AG04449 (cell line): ENCODE measurements around the gene P3H3.

Experiments
- CTCF ChIA-PET: fragments of 350-600 bp; formaldehyde crosslinking; extraction: SDS; loops from one replicate; lab custom pipeline; 2021; ENCODE audit warnings: antibody characterized with exemption; lab: Yijun Ruan, JAX
- POLR2A ChIA-PET: fragments of 400-600, 350-600 bp; formaldehyde crosslinking; extraction: SDS; loops from one replicate; lab custom pipeline; 2020; ENCODE audit warnings: antibody characterized with exemption, inconsistent platforms; lab: Yijun Ruan, JAX
- DNase-seq: peaks from one replicate; pipeline ENCODE4 v3.0.0-alpha.2; 2010; ENCODE audit warnings: low read depth, low spot score
- H3K4me3 ChIP-seq: 2 replicates; pipeline ENCODE4 v1.5.1; 2011; ENCODE audit warnings: low read depth, mild to moderate bottlenecking, control low read depth, low read length
- TF ChIP-seq, protein P1 (sequence below): IDR thresholded peaks from one replicate; pipeline ENCODE4 v1.5.1; 2011; ENCODE audit warnings: mild to moderate bottlenecking, moderate library complexity, low read length, control low read depth, inconsistent platforms; ENCODE audit not compliant: insufficient read depth; ENCODE audit errors: missing control alignments

P3H3 gene

DNA sequence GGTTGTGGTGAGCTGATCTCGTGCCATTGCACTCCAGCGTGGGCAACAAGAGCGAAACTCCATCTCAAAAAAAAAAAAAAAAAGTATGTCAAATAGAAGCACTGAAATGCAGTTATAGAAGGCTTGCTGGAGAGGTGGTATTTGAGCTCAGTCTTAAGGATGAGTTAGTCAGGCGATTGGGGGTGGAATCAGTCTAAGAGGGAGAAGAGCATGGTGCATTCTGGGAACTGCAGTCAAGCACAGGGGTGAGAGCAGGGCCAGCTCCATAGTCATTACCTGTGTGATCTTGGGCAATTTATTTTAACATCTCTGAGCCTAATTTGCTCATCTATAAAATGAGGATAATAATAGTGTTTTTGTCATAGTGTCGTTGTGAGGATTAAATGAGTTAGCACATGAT, 6.7 kb downstream of the P3H3 start:
- ChIA-PET POLR2A (interaction anchor here (0.6 to 1.2 kb wide), 2 partner anchors 17 to 200 kb away, joined by 3 to 6 read pairs; partner anchors contain the start of genes CDCA3 and USP5), CTCF (interaction anchor here (0.6 to 17.9 kb wide), 10 partner anchors 10 to 239 kb away, joined by 3 to 316 read pairs (median 3); partner anchors contain the start of genes CDCA3, GNB3, GPR162 and MLF2)
- DNase-seq, result no peak
- TF ChIP-seq, protein P1, sequence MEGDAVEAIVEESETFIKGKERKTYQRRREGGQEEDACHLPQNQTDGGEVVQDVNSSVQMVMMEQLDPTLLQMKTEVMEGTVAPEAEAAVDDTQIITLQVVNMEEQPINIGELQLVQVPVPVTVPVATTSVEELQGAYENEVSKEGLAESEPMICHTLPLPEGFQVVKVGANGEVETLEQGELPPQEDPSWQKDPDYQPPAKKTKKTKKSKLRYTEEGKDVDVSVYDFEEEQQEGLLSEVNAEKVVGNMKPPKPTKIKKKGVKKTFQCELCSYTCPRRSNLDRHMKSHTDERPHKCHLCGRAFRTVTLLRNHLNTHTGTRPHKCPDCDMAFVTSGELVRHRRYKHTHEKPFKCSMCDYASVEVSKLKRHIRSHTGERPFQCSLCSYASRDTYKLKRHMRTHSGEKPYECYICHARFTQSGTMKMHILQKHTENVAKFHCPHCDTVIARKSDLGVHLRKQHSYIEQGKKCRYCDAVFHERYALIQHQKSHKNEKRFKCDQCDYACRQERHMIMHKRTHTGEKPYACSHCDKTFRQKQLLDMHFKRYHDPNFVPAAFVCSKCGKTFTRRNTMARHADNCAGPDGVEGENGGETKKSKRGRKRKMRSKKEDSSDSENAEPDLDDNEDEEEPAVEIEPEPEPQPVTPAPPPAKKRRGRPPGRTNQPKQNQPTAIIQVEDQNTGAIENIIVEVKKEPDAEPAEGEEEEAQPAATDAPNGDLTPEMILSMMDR, result no peak
- H3K4me3 ChIP-seq, result no peak overlapping the region

DNA sequence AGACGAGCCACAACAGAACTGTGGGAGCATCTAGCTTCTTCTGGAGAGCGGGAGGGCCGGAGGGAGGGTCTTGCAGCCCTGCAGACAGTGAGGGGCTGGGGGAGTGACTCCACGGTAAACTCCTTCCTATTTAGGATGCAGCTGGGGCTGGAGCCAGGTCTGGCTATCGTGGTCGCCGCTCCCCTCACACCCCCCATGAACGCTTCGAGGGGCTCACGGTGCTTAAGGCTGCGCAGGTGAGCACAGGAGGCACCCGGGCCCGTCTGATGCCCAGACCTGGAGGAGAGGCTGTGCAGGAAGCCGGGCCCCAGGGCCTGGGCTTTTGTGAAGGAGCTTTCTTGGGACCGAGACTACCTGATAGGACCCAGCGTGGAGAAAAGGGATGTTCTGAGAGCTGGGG, 8.6 kb downstream of the P3H3 start:
- TF ChIP-seq, protein P1, result no peak
- DNase-seq, result no peak
- CTCF ChIA-PET, result interaction anchor here (1.3 to 17.9 kb wide), 5 partner anchors 10 to 283 kb away, joined by 3 to 316 read pairs (median 83); partner anchors contain the start of genes CDCA3, GNB3, GPR162 and MLF2
- POLR2A ChIA-PET, result no interaction called here
- no peak overlapping the region for H3K4me3 ChIP-seq

DNA sequence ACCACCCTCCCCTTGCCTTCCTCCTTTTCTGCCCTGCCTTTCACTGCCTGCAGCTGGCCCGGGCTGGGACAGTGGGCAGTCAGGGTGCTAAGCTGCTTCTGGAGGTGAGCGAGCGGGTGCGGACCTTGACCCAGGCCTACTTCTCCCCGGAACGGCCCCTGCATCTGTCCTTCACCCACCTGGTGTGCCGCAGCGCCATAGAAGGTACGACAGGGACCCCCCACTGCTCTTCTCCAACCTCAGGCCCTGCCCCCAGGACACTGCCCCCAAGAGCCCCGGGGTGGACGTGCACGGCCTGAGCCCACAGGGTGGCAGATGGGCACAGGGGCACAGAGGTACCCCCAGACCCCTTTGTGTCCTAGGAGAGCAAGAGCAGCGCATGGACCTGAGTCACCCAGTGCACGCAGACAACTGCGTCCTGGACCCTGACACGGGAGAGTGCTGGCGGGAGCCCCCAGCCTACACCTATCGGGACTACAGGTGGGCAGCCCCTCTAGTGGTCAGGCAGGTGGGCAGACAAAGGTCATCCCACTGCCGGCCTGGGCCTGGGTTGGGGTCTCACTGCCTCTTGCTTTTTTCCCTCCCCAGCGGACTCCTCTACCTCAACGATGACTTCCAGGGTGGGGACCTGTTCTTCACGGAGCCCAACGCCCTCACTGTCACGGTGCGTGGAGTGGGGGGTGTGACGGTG, 9.3 kb downstream of the P3H3 start:
- POLR2A ChIA-PET, result no interaction called here
- TF ChIP-seq, protein P1, result no peak
- CTCF ChIA-PET, result interaction anchor here (6.5 to 17.9 kb wide), 3 partner anchors 10 to 84 kb away, joined by 83 to 316 read pairs (median 304); partner anchors contain the start of genes CDCA3, GNB3, GPR162 and MLF2
- H3K4me3 ChIP-seq, result no peak overlapping the region
- no peak for DNase-seq

DNA sequence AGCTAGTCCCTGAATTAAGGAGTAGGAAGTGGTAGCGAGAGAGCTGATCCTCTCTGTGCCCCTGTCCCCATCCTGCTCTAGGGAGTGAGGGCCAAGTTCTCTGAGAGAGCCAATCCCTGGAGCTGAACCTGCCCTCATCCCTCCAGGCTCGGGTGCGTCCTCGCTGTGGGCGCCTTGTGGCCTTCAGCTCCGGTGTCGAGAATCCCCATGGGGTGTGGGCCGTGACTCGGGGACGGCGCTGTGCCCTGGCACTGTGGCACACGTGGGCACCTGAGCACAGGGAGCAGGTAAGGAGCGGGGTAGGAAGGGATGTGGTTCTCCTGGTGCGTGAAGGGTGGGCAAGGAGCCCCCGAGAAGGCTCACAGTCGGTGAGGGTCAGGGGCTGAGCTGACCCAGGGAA, 10.6 kb downstream of the P3H3 start:
- ChIA-PET POLR2A (interaction anchor here (3.9 to 5.5 kb wide), 2 partner anchors 10 to 13 kb away, joined by 17 to 43 read pairs; partner anchors contain the start of genes CDCA3, P3H3 and USP5), CTCF (interaction anchor here (1.0 to 18.1 kb wide), 6 partner anchors 9 to 85 kb away, joined by 3 to 316 read pairs (median 8); partner anchors contain the start of genes MLF2, P3H3, SPSB2 and USP5)
- no peak for DNase-seq
- no peak overlapping the region for H3K4me3 ChIP-seq
- TF ChIP-seq, protein P1, result no peak

DNA sequence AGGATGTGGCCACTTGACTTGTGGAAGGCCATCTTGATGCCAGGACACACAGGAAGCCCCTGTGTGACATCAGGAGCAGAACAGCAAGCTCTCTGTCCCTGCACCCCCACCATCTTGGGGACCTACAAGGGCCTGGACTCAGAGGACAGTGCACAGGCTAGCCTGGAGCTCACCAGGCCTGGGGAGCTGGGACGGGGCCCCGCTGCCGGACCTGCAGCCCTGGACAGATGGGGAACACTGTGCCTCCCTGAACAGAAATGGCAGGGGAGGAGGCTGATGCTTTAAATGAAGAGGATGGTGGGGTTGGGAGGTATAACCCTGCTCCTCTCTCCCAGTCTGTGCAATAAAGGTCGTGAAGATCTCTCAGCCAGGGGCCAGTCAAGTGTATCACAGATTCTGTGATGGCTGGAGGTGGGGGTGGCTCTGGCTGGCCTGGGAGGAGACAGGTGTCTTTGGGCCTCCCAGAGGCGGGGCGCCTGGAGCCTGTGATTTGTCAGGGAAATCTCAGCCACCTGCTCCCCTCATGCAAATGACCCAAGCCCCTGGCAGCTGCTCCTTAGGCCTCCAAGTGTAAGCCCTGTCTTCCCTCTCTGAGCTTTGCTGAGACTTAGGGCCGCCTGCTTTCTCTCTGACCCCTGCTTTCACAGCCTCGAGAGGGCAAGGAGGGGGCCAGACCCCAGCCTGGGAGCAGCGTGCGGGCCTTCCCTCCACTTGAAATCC, 11.4 kb downstream of the P3H3 start:
- H3K4me3 ChIP-seq, result no peak overlapping the region
- POLR2A ChIA-PET, result interaction anchor here (3.9 to 5.5 kb wide), 2 partner anchors 11 to 12 kb away, joined by 17 to 43 read pairs; partner anchors contain the start of genes CDCA3, P3H3 and USP5
- DNase-seq, result no peak
- TF ChIP-seq, protein P1, result no peak
- CTCF ChIA-PET, result interaction anchor here (1.0 to 18.1 kb wide), 6 partner anchors 9 to 86 kb away, joined by 3 to 316 read pairs (median 8); partner anchors contain the start of genes MLF2, P3H3, SPSB2 and USP5
